Measurements from ENCODE around the gene FOXRED2. TPM values are rescaled to one million over a fixed set of nuclear protein-coding genes. Genes with fewer than 3 reads are reported as not detected.
"Not testable (repeated sequence)": the region's sequence is repeated elsewhere in the genome, so short reads cannot be mapped to it uniquely, and the experiment has no call there.

The FOXRED2 gene
- total RNA-seq, 1 experiment from 2014 or later = 37.7 TPM

GRCh38 chr22:36536717-36537116, 29.9 kb upstream of the FOXRED2 start:
- in situ Hi-C loops (cut with HindIII; ENCODE audit: low pct_unique_long_range_greater_than_20kb, low sequenced_read_pairs) (no loop called here), intact Hi-C loops (cut with micrococcal nuclease; ENCODE audit: unreplicated experiment) (no loop called here)
- ChIA-PET CTCF (no interaction called here), POLR2A (no interaction called here)
- no TSS peak for BruUV-seq (replicated peaks)
- TF ChIP-seq SIN3A (IDR thresholded peaks at IDR 0.05; ENCODE audit: borderline replicate concordance, insufficient read depth, low read depth, low read length) (no peak), POLR2AphosphoS5 (IDR thresholded peaks at IDR 0.05; ENCODE audit: low read depth, low read length) (no peak), TCF7L2 (IDR thresholded peaks at IDR 0.05; ENCODE audit: low read depth, low read length) (no peak)
- TF ChIP-seq, protein P1, sequence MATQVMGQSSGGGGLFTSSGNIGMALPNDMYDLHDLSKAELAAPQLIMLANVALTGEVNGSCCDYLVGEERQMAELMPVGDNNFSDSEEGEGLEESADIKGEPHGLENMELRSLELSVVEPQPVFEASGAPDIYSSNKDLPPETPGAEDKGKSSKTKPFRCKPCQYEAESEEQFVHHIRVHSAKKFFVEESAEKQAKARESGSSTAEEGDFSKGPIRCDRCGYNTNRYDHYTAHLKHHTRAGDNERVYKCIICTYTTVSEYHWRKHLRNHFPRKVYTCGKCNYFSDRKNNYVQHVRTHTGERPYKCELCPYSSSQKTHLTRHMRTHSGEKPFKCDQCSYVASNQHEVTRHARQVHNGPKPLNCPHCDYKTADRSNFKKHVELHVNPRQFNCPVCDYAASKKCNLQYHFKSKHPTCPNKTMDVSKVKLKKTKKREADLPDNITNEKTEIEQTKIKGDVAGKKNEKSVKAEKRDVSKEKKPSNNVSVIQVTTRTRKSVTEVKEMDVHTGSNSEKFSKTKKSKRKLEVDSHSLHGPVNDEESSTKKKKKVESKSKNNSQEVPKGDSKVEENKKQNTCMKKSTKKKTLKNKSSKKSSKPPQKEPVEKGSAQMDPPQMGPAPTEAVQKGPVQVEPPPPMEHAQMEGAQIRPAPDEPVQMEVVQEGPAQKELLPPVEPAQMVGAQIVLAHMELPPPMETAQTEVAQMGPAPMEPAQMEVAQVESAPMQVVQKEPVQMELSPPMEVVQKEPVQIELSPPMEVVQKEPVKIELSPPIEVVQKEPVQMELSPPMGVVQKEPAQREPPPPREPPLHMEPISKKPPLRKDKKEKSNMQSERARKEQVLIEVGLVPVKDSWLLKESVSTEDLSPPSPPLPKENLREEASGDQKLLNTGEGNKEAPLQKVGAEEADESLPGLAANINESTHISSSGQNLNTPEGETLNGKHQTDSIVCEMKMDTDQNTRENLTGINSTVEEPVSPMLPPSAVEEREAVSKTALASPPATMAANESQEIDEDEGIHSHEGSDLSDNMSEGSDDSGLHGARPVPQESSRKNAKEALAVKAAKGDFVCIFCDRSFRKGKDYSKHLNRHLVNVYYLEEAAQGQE (IDR thresholded peaks at IDR 0.05; ENCODE audit: insufficient read depth in 1 of 2, low read depth in 2 of 2, low read length in 1 of 2) = no peak
- Histone ChIP-seq H3K27me3 (ENCODE audit: control insufficient read depth, insufficient read depth, low read length) (no peaks in the 10 kb centered on the region), H3K4me3 (ENCODE audit: low read depth in 2 of 2, low read length in 2 of 2) (no peak overlapping the region), H3K36me3 (ENCODE audit: control insufficient read depth, insufficient read depth, low read length) (no peaks in the 10 kb centered on the region), H3K4me1 (ENCODE audit: control insufficient read depth, insufficient read depth, low read length) (peaks cover 10% of the 10 kb centered on the region), H3K9me3 (ENCODE audit: control insufficient read depth, insufficient read depth, low read depth, low read length) (peaks cover 6% of the 10 kb centered on the region; the same call in 1 of the 2 replicates), H3K27ac (ENCODE audit: low read length) (no peak overlapping the region)
- ATAC-seq (no peak), DNase-seq (ENCODE audit: low read depth, low spot score) (no peak)

GRCh38 chr22:36533320-36533719, 26.5 kb upstream of the FOXRED2 start:
- H3K4me1 ChIP-seq (ENCODE audit: control insufficient read depth, insufficient read depth, low read length); intact Hi-C loops (cut with micrococcal nuclease; ENCODE audit: unreplicated experiment); H3K36me3 ChIP-seq (ENCODE audit: control insufficient read depth, insufficient read depth, low read length); in situ Hi-C loops (cut with HindIII; ENCODE audit: low pct_unique_long_range_greater_than_20kb, low sequenced_read_pairs); CTCF ChIA-PET; POLR2A ChIA-PET; DNase-seq (ENCODE audit: low read depth, low spot score); ATAC-seq; BruUV-seq (replicated peaks); H3K27me3 ChIP-seq (ENCODE audit: control insufficient read depth, insufficient read depth, low read length); H3K27ac ChIP-seq (ENCODE audit: low read length); H3K9me3 ChIP-seq (ENCODE audit: control insufficient read depth, insufficient read depth, low read depth, low read length); H3K4me3 ChIP-seq (ENCODE audit: low read depth in 2 of 2, low read length in 2 of 2): not testable (repeated sequence)

DNA sequence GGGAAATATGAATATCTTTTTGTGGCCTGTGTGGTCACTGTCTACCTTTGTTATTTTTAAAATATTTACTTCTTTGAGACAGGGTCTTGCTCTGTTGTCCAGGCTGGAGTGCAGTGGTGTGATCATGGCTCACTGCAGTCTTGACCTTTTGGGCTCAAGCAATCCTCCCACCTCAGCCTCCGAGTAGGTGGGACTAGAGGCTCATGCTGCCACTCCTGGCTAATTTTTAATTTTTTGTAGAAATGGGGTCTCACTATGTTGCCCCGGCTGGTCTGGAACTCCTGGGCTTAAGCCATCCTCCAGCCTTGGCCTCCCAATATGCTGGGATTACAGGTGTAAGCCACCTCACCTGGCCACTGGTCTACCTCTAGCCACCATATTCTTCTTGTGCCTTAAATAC, 25.6 kb upstream of the FOXRED2 start:
- no peak overlapping the region for H3K27ac ChIP-seq (ENCODE audit: low read length)
- TF ChIP-seq, protein P1 (IDR thresholded peaks at IDR 0.05; ENCODE audit: insufficient read depth in 1 of 2, low read depth in 2 of 2, low read length in 1 of 2) = no peak
- TF ChIP-seq, protein P2, sequence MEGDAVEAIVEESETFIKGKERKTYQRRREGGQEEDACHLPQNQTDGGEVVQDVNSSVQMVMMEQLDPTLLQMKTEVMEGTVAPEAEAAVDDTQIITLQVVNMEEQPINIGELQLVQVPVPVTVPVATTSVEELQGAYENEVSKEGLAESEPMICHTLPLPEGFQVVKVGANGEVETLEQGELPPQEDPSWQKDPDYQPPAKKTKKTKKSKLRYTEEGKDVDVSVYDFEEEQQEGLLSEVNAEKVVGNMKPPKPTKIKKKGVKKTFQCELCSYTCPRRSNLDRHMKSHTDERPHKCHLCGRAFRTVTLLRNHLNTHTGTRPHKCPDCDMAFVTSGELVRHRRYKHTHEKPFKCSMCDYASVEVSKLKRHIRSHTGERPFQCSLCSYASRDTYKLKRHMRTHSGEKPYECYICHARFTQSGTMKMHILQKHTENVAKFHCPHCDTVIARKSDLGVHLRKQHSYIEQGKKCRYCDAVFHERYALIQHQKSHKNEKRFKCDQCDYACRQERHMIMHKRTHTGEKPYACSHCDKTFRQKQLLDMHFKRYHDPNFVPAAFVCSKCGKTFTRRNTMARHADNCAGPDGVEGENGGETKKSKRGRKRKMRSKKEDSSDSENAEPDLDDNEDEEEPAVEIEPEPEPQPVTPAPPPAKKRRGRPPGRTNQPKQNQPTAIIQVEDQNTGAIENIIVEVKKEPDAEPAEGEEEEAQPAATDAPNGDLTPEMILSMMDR (IDR thresholded peaks at IDR 0.05) = no peak
- TF ChIP-seq POLR2AphosphoS5 (IDR thresholded peaks at IDR 0.05; ENCODE audit: low read depth, low read length) (no peak), TCF7L2 (IDR thresholded peaks at IDR 0.05; ENCODE audit: low read depth, low read length) (no peak), SIN3A (IDR thresholded peaks at IDR 0.05; ENCODE audit: borderline replicate concordance, insufficient read depth, low read depth, low read length) (no peak)
- H3K4me3 ChIP-seq (ENCODE audit: low read depth in 2 of 2, low read length in 2 of 2) = no peak overlapping the region
- DNase-seq (ENCODE audit: low read depth, low spot score) = no peak
- no peaks in the 10 kb centered on the region for H3K27me3 ChIP-seq (ENCODE audit: control insufficient read depth, insufficient read depth, low read length)
- ChIA-PET POLR2A (no interaction called here), CTCF (interaction anchor here (0.7 to 0.9 kb wide), 2 partner anchors 9 to 37 kb away, joined by 3 to 5 read pairs; no protein-coding TSS in a partner anchor)
- no peak for ATAC-seq
- H3K9me3 ChIP-seq (ENCODE audit: control insufficient read depth, insufficient read depth, low read depth, low read length) = peaks cover 6% of the 10 kb centered on the region; the same call in 1 of the 2 replicates
- peaks cover 3% of the 10 kb centered on the region; the same call in 1 of the 2 replicates for H3K4me1 ChIP-seq (ENCODE audit: control insufficient read depth, insufficient read depth, low read length)
- intact Hi-C loops (cut with micrococcal nuclease; ENCODE audit: unreplicated experiment) (no loop called here), in situ Hi-C loops (cut with HindIII; ENCODE audit: low pct_unique_long_range_greater_than_20kb, low sequenced_read_pairs) (no loop called here)
- no TSS peak for BruUV-seq (replicated peaks)
- H3K36me3 ChIP-seq (ENCODE audit: control insufficient read depth, insufficient read depth, low read length) = peaks cover 7% of the 10 kb centered on the region; the same call in 1 of the 2 replicates

Measured in Panc1 (cell line).